Measurements from ENCODE around the gene TSSC4. TPM values are rescaled to one million over a fixed set of nuclear protein-coding genes. Genes with fewer than 3 reads are reported as not detected.

Gene TSSC4
- total RNA-seq, 1 experiment from 2014 or later, result 34.9 TPM

DNA sequence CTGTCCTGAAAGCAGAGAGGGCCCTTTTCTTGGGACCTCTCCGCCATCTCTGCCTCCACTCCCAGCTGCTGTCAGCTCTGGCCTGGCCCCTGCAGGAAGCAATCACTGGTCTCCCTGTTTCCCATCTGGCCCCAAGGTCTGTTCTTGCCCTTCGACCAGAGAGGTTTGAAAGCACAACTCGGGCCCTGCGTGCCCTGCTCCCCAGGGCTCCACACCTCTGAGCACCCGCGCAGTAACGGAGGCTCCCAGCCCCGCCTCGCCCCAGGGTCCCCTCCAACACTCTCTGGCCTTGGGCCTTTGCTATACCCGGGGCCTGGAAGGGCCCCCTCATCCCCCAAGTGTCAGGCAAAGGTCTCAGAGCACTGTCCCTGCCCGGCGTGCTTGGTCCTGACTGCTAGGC lies 31.2 kb upstream of the TSSC4 start:
- DNase-seq (ENCODE audit: low read depth), result no peak

GRCh38 chr11:2369896-2370295 lies 30.7 kb upstream of the TSSC4 start:
- no peak for DNase-seq (ENCODE audit: low read depth)

- no peak for DNase-seq (ENCODE audit: low read depth)
These were observed 25.9 kb upstream of the TSSC4 start for GRCh38 chr11:2374456-2375201.

DNA sequence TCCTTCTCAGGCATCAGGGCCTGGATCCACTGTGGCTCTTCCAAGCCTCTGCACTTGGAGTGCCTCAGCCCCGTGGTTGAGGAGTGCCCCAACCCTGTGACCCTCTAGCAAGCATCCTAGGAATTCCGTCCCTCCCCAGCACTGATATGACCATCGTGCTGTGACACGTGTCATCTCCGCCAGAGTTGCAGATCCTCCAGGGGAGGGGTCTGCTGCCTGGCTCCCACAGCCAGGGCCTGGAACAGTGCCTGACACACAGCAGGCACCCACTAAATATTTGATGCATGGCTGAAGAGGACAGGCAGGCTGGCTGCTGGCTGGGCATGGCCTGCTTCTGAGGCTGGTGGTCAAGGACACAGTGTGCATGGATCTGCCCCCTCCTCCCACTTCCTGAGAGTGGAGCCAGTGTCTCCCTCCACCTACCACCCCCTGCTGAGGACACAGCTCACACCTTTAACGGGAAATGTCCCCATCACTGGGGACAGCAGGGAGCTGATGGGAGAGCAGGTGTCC lies 25.2 kb upstream of the TSSC4 start:
- no peak for DNase-seq (ENCODE audit: low read depth)

GRCh38 chr11:2375964-2376551 lies 24.5 kb upstream of the TSSC4 start:
- DNase-seq (ENCODE audit: low read depth), result no peak

DNA sequence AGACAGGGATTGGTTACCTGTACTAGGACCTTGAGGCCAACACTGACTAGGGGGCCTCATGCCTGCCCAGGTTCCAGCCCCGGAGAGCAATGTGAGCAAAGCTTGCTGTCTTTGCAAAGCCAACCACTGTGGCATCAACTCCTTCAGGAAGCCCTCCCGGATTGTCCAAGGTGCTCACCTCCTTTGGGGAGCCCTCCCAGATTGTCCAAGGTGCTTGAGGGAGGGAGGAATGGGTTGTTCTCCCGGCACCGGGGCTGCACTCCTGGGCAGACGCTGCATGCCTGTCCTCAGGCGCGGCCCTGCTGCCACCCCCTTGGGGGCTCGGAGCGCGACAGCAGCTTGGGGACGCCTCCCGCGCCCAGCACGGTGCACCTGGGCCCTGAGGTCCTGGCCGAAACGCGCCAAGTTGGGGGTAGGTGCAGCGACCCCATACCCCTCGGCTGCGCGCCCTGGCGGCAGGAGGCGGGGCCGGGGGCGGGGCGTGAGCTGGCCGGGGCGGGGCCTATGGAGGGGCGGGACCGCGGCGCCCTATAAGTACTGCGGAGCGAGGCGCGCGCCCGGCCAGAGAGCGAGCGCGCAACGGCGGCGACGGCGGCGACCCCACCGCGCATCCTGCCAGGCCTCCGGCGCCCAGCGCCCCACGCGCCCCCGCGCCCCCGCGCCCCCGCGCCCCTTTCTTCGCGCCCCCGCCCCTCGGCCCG lies 23.6 kb upstream of the TSSC4 start, which contains the start of gene CD81:
CD81 (plus strand) TSS at position 560 of the 701 bp plus-strand sequence. CDS start 240 bp downstream, outside the sequence.
- DNase-seq (ENCODE audit: low read depth), result no peak

DNA sequence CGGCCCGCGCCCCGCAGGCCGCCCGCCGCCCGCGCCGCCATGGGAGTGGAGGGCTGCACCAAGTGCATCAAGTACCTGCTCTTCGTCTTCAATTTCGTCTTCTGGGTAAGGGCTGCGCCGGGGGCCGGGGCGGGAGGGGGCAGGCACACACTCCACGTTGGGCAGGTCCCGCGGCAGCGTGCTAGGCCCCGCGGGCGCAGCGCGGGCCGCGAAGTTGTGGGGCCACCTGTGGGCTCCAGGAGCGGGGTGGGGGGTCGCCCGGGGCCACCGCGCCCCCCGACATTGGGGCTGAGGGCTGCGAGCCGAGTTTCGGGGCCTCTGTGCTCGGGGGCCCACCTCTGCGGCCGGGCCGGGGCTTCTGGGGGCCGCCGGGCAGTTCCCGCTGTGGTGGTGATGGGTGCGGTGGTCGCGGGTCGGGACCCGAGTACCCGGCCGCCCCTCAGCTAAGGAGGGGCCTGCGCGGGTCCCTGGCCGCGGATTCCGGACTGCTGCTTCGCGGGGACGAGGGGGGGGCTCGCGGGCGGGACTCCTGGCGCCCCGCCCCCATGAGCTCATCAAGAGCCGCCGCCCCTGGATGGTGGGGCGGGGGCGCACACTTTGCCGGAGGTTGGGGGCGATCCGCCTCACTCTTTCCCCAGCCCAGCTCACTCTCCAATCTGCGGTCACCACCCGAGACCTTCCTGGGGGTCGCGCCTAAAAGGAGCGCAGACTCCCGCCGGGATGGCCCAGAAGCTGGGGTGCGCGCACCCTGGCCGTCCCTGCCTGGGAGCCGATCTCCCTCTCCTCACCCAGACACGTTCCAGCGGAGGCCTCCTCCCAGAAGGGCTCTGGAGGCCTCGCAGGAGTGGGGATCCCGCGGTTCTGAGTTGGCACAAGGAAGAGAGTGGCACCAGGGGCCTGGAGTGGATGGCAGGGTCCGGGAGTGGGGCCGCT lies 22.8 kb upstream of the TSSC4 start:
- DNase-seq (ENCODE audit: low read depth), result peak; percentile 49

- no peak for DNase-seq (ENCODE audit: low read depth)
These were observed 21.9 kb upstream of the TSSC4 start for GRCh38 chr11:2378527-2379210.

- DNase-seq (ENCODE audit: low read depth), result no peak
These were observed 20.9 kb upstream of the TSSC4 start for GRCh38 chr11:2379466-2380174.

DNA sequence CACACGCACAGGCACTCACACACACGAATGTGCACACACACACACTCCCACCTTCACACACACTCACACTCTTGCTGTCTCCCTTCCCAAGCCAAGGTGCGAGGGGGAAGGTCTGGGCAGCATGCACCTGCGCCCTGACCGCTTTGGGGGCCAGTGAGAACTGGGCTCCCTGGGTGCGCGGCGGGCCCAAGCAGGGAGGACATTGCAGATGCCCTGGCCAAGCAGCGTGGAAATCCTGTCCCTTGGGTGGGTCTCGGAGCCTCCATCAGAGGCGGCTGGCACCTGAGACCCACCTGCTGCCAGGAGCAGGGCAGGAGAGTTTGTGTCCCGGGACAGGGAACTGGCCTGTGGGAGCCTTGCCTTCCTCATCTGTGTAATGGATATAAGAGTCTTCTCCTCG lies 20.2 kb upstream of the TSSC4 start:
- DNase-seq (ENCODE audit: low read depth), result no peak

DNA sequence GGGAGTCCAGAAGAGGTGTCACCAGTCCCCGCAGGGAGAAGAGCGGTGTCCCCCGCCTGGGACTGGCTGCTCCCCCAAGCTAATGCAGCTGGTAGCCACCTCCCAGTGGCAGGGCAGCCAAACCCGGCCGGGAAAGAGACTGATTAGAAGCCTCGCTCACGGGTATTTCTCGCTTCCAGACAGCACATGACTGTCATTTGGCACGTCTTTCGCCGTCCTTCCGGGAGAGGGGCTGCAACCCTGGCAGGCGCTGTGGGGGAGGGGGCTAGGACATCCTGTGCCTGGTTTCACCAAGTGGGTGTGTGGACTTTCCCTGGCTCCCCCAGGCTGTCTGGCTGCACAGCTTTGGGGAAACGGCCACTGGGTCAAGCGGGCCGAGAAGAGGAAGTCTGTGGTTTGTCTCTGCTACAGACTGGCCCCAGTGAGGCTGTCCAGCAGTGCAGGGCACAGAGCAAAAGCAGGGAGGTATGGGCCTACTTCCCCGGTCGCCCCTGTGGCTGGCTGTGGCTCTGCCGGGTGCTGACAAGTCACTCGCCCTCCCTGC lies 19.7 kb upstream of the TSSC4 start:
- no peak for DNase-seq (ENCODE audit: low read depth)

DNA sequence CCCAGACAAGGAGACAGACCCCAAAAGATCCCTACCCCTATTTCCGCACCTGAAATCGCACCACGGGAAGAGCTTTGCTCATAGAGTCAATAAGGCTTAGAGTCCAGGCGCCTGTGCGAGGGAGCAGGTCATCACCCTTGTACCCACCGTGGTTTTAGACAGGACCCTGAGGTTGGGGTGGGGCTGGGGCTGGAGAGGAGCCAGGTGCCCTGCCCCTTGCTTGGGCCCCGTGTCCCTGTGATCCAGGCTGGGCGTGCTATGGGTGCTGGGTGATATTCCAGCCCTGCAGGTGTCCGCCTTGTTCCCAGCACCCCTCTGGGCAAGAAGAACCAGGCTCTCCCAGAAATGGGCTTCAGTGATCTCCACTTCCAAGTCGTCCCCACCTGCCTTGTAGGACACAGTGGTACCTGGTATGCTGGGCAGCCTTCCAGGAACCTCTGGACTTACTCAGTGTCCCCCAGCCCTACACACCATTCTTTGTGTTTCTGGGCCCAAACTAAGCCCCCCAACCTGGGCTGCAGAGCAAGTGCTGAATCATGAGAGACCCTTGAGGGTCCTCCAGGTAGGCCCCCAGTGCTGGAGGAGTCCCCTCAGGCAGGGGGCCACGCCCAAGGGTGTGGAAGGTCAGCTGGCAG lies 18.9 kb upstream of the TSSC4 start:
- no peak for DNase-seq (ENCODE audit: low read depth)

GRCh38 chr11:2382129-2382517 lies 18.4 kb upstream of the TSSC4 start:
- no peak for DNase-seq (ENCODE audit: low read depth)

DNA sequence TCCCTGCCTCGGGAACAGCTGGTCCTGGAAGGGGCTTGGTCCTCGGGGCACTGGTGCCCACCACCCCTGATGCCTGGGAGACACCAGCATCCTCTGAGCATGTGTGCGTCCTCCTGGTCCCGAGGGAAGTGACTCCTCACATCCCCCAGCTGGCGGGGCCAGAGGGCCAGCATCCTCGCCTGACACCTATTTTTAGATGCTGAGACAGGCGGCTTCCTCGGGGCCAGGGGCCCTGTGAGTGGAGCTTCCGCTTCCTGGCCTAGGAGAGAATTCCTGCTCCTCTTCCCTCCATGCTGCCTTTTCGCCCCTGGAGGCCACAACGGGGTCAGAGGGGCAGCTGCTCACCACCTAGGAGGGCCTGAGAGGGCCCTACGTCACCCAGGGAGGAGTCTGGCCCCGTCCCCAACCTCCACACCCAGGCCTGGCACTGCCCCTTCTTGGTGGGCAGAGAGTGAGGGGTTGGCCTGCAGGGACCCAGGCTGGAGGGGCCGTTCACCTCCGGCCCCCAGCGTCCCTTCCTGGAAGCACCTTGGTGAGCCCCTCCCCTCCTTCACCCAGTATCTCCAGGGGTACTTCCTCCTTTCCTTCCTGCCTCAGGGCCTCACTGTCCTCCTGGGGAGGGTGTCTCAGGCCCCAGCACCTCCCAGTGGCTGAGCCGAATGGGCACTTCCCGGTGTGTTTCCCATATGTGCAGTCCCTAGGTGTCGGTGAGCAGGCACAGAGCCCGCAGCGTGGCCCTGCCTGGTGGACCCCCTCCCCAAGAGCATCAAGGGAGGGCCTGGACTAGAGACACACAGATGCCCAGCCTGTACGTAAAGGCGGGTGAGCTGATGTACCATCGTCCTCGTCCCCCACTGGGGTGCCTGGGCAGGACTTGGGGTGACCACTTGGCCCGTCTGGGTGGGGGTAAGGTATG lies 17.4 kb upstream of the TSSC4 start:
- DNase-seq (ENCODE audit: low read depth), result no peak

DNA sequence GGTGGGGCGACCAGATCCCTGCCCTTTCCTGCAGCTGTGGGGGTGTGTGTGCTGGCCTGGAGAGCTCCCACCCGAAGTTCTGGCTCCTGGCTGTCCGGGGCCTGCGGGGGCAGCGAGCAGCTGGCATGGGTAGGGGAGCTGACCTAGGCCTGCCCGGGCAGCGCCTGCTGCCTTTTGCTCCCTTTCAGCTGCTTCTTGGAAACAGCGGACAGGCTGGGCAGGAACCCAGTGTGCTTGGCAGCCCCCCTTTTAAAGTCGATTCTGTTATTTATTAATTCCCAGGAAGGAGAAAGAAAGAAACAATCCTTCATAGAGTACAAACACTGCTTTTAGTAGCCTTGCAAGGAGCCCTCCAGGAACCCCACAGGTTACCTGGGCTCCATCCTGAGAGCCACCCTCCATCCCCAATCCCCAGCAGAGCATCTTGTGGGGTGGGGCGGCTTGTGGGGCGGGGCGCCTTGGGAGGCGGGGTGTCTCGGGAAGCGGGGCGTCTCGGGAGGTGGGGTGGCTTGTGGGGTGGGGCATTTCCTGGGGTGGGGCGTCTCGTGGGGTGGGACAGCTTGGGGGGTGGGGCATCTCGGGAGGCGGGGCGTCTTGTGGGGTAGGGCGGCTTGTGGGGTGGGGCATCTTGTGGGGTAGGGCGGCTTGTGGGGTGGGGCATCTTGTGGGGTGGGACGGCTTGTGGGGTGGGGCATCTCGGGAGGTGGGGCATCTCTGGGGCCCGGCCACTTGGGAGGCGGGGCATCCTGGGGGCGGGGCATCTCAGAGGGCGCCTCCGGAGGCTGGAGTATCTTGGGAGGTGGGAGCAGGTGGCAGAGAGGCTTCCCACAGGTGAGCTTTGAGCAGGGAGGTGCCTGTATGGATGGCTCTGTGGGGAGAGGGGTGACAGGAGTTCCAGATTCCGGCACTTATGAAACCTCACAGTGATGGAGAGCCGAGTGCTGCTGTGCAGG lies 16.4 kb upstream of the TSSC4 start:
- DNase-seq (ENCODE audit: low read depth), result no peak

GRCh38 chr11:2385156-2386151 lies 15.1 kb upstream of the TSSC4 start:
- no peak for DNase-seq (ENCODE audit: low read depth)
